CD8-positive, alpha-beta memory T cell (primary cell): ENCODE measurements around the gene SOX18. TPM values are rescaled to one million over a fixed set of nuclear protein-coding genes. Genes with fewer than 3 reads are reported as not detected.
A peak's percentile ranks its signal among the peaks of the same experiment; 100 is the strongest.

Experiments
- CTCF ChIA-PET: fragments of 350-600 bp; sonication (Branson Sonifier 250); formaldehyde crosslinking; loops from one replicate; lab custom pipeline; 2021; ENCODE audit warnings: antibody characterized with exemption; lab: Charles Lee
- POLR2A ChIA-PET: fragments of 350-600 bp; sonication (Branson Sonifier 250); formaldehyde crosslinking; loops from one replicate; lab custom pipeline; 2021; ENCODE audit warnings: antibody characterized with exemption; lab: Charles Lee
- DNase-seq, 5 donors: peaks; one replicate each; pipeline versions ENCODE4 v3.0.0 to v3.0.0-alpha.2; 2020 to 2022; ENCODE audit warnings: mixed read lengths in 1 of 5
- H3K27ac ChIP-seq: one replicate; pipeline ENCODE4 v1.7.0; 2013; ENCODE audit warnings: low read depth, mild to moderate bottlenecking, low read length, moderate library complexity
- H3K27me3 ChIP-seq: 2 replicates; pipeline ENCODE4 v1.7.0; 2013; ENCODE audit warnings: low read length, mild to moderate bottlenecking; ENCODE audit not compliant: insufficient read depth, poor library complexity, severe bottlenecking
- H3K36me3 ChIP-seq: 2 replicates; pipeline ENCODE4 v1.7.0; 2013; ENCODE audit warnings: mild to moderate bottlenecking, low read length, moderate library complexity; ENCODE audit not compliant: insufficient read depth
- H3K4me1 ChIP-seq: 2 replicates; pipeline ENCODE4 v1.7.0; 2013; ENCODE audit warnings: mild to moderate bottlenecking, low read length, moderate library complexity; ENCODE audit not compliant: insufficient read depth
- H3K4me3 ChIP-seq: 2 replicates; pipeline ENCODE4 v1.7.0; 2013; ENCODE audit warnings: mild to moderate bottlenecking, low read length
- H3K9me3 ChIP-seq: 2 replicates; pipeline ENCODE4 v1.7.0; 2013; ENCODE audit warnings: mild to moderate bottlenecking, low read length
- H3K27ac Mint-ChIP-seq, 8 donors: one replicate each; pipeline ENCODE4 v1.8.0; 2020 to 2021; ENCODE audit warnings: mixed read lengths in 8 of 8, mild to moderate bottlenecking in 6 of 8, inconsistent platforms in 3 of 8, moderate library complexity in 3 of 8
- H3K27me3 Mint-ChIP-seq, 2 donors: one replicate each; pipeline ENCODE4 v1.8.0; 2020 to 2021; ENCODE audit warnings: mixed read lengths in 2 of 2, mild to moderate bottlenecking in 1 of 2, moderate library complexity in 1 of 2
- H3K36me3 Mint-ChIP-seq, 3 donors: one replicate each; pipeline ENCODE4 v1.8.0; 2020 to 2021; ENCODE audit warnings: mixed read lengths in 3 of 3, inconsistent platforms in 1 of 3, mild to moderate bottlenecking in 1 of 3
- H3K4me1 Mint-ChIP-seq, 3 donors: one replicate each; pipeline ENCODE4 v1.8.0; 2020 to 2021; ENCODE audit warnings: mixed read lengths in 3 of 3, inconsistent platforms in 1 of 3, mild to moderate bottlenecking in 1 of 3
- H3K4me3 Mint-ChIP-seq, 7 donors: one replicate each; pipeline ENCODE4 v1.8.0; 2020 to 2021; ENCODE audit warnings: mixed read lengths in 7 of 7, mild to moderate bottlenecking in 6 of 7, moderate library complexity in 4 of 7, inconsistent platforms in 2 of 7
- H3K9me3 Mint-ChIP-seq, 5 donors: one replicate each; pipeline ENCODE4 v1.8.0; 2020 to 2022; ENCODE audit warnings: mixed read lengths in 5 of 5, mild to moderate bottlenecking in 3 of 5, moderate library complexity in 2 of 5, inconsistent platforms in 1 of 5
- polyA plus RNA-seq: library from polyadenylated mRNA; unstranded; fragments of 300-500 nt; fragmentation: Illumina TruSeq; gene quantifications from one replicate; pipeline ENCODE4 v1.2.3, GENCODE V29; 2021
- total RNA-seq, 2 experiments: library from RNA; stranded (reverse); gene quantifications; one replicate each; pipeline ENCODE4 v1.2.3, GENCODE V29; 2021

The SOX18 gene
- total and polyA plus RNA-seq, 3 experiments from 2014 or later: not detected

GRCh38 chr20:64062276-64062595 is 12.8 kb upstream of the SOX18 start:
- peak overlapping the region in 5 of 7 donors; percentile 15 to 88 (median 53) for H3K4me3 Mint-ChIP-seq

DNA sequence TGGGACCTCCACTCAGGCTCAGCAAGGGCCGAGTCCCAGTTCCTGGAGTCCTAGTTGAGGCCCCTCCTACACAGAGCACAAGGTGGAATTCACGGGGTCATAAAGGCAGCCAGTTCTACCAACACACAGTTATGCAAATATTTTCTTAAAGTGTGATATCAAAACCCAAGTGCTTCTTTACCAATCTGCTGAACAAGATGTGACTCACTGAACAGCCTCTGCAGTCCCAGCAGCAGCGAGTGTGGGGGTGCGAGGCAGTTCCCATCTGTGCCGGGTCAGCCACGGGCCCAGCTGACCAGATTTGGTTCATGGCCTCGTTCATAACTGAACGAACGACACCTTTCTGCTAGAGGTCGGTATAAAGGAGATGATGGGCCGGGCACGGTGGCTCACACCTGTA is 9.1 kb upstream of the SOX18 start:
- ChIA-PET CTCF (interaction anchor here (1.4 to 3.2 kb wide), 3 partner anchors 19 to 193 kb away, joined by 4 to 28 read pairs (median 13); partner anchors contain the start of genes PRPF6, SAMD10 and TPD52L2), POLR2A (no interaction called here)
- Mint-ChIP-seq H3K27ac (no peak overlapping the region), H3K4me1 (peaks cover 2 to 20% (median 13%) of the 10 kb centered on the region in 3 donors), H3K4me3 (no peak overlapping the region), H3K9me3 (no peaks in the 10 kb centered on the region), H3K36me3 (no peaks in the 10 kb centered on the region), H3K27me3 (peaks cover 1 to 7% of the 10 kb centered on the region in 2 donors)
- Histone ChIP-seq H3K27me3 (no peaks in the 10 kb centered on the region), H3K4me3 (no peak overlapping the region), H3K9me3 (no peaks in the 10 kb centered on the region), H3K36me3 (no peaks in the 10 kb centered on the region), H3K27ac (no peak overlapping the region), H3K4me1 (peaks cover 16% of the 10 kb centered on the region)
- no peak for DNase-seq

More at GRCh38 chr20:64062276-64062595, 12.8 kb upstream of the SOX18 start:
- CTCF ChIA-PET: interaction anchor here (0.8 to 3.9 kb wide), 6 partner anchors 10 to 88 kb away, joined by 3 to 33 read pairs (median 3); partner anchors contain the start of genes C20orf204 and PRPF6
- H3K9me3 Mint-ChIP-seq: no peaks in the 10 kb centered on the region
- peaks cover 46% of the 10 kb centered on the region for H3K4me1 ChIP-seq
- POLR2A ChIA-PET: interaction anchor here (0.8 to 1.4 kb wide), 6 partner anchors 13 to 541 kb away, joined by 3 to 6 read pairs (median 4); partner anchors contain the start of genes OPRL1, PRPF6, PTK6 and RGS19
- no peak for DNase-seq
- H3K4me1 Mint-ChIP-seq: peaks cover 26 to 54% (median 33%) of the 10 kb centered on the region in 3 donors
- peaks cover 0 to 1% of the 10 kb centered on the region in 2 donors for H3K27me3 Mint-ChIP-seq
- H3K36me3 ChIP-seq: no peaks in the 10 kb centered on the region
- H3K36me3 Mint-ChIP-seq: peaks cover 0 to 2% (median 0%) of the 10 kb centered on the region in 3 donors
- H3K4me3 ChIP-seq: peak overlapping the region; percentile 50
- no peaks in the 10 kb centered on the region for H3K27me3 ChIP-seq
- H3K9me3 ChIP-seq: no peaks in the 10 kb centered on the region
- H3K27ac Mint-ChIP-seq: no peak overlapping the region
- peak overlapping the region; percentile 51 for H3K27ac ChIP-seq

DNA sequence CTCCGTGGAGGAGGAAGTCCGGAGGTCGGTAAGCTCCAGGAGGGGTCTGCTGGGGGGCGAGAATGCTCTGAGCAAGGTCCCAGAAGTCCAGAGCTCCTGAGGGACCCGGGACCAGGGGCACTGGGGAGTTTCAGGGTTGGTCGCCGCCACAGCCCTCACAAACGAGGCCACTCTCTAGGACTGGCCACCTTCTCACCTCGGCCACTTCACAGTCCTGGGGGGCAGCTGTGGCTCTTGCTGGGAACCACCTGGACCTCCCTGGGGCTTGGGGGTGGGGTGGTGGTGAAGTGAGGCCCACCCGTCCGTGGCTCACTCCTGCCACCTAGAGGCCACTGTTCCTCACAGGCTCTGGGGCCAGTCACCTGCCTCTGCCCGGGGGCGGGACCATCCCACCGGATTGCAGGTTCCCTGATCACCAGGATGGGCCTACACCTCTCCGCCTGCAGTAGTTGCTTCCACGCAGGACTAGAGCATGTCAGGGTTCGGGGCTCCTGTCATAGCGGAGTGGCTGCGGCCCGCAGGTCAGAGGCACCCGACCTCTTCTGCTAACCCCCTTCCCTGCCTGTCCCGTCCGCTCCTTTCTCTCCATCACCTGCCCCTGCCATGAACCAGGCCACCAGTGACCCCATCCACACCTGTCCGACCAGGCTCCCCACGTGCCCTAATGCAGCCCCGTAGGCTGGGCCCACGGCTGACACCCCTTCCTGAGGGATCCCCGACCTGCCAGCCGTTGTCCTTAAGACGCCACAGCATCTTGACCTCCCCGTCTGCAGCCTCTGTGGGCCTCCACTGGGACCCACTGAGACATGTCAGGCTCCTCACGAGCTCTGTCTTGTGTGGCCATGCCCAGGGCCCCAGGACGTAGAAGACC is 8.4 kb upstream of the SOX18 start:
- H3K9me3 ChIP-seq: no peaks in the 10 kb centered on the region
- H3K36me3 ChIP-seq: no peaks in the 10 kb centered on the region
- H3K27ac ChIP-seq: no peak overlapping the region
- peak; percentile 66 to 84 (median 70) for DNase-seq
- CTCF ChIA-PET: interaction anchor here (0.6 to 3.2 kb wide), 14 partner anchors 13 to 476 kb away, joined by 3 to 28 read pairs (median 4); partner anchors contain the start of genes C20orf204, LKAAEAR1, PRPF6 and SAMD10
- peaks cover 15% of the 10 kb centered on the region for H3K4me1 ChIP-seq
- Mint-ChIP-seq H3K36me3 (no peaks in the 10 kb centered on the region), H3K4me1 (peaks cover 2 to 18% (median 13%) of the 10 kb centered on the region in 3 donors), H3K9me3 (no peaks in the 10 kb centered on the region), H3K27ac (no peak overlapping the region), H3K27me3 (peaks cover 5 to 14% of the 10 kb centered on the region in 2 donors), H3K4me3 (peak overlapping the region in 5 of 7 donors; percentile 3 to 53 (median 44))
- H3K27me3 ChIP-seq: no peaks in the 10 kb centered on the region
- H3K4me3 ChIP-seq: no peak overlapping the region
- POLR2A ChIA-PET: interaction anchor here (0.9 kb wide), 1 partner anchor 19 kb away, joined by 4 read pairs; no protein-coding TSS in a partner anchor

DNA sequence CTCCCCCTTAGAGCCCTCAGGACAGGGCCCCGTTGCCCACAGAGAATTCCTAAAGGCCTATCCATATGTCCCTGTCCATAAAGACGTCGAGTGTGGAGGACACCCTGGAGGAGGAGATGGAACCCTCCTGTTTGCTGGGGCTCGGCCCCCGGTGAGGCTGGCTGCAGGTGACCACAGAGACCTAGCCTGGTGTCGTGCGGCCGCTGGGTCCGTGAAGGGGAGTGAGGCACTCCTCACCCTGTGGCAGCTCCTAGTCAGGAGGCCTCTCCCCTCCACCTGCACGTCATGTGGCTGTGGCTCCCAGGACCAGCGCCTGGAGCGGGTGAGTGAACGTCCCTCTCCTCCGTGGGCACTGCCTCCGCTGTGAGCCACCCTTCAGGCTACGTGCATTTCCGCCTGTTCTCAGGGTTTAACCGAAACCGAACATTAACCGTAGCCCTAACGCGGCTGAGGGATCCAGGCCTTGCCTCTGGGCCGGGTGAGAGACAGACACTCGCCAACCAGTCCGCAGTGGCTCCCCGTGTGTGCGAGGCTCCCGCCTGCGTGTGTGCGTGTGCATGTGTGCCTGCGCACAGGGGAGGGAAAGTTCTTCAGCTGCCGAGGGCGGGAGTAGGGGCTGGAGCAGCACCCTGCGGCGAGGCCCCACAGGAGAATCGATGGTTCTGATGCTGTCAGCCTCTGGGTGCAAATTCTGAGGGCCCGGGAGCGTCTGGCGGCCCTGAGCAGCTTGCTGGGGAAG is 7.6 kb upstream of the SOX18 start:
- no peak overlapping the region for H3K27ac ChIP-seq

GRCh38 chr20:64056639-64056888 is 7.1 kb upstream of the SOX18 start:
- H3K9me3 Mint-ChIP-seq: no peaks in the 10 kb centered on the region
- POLR2A ChIA-PET: no interaction called here
- Histone ChIP-seq H3K36me3 (no peaks in the 10 kb centered on the region), H3K27ac (no peak overlapping the region), H3K27me3 (peaks cover 7% of the 10 kb centered on the region), H3K9me3 (no peaks in the 10 kb centered on the region), H3K4me3 (no peak overlapping the region), H3K4me1 (peaks cover 8% of the 10 kb centered on the region)
- H3K4me3 Mint-ChIP-seq: no peak overlapping the region
- H3K36me3 Mint-ChIP-seq: no peaks in the 10 kb centered on the region
- H3K27ac Mint-ChIP-seq: no peak overlapping the region
- peaks cover 2 to 13% (median 12%) of the 10 kb centered on the region in 3 donors for H3K4me1 Mint-ChIP-seq
- no peak for DNase-seq
- CTCF ChIA-PET: interaction anchor here (1.5 kb wide), 1 partner anchor 21 kb away, joined by 9 read pairs; no protein-coding TSS in a partner anchor
- peaks cover 9 to 24% of the 10 kb centered on the region in 2 donors for H3K27me3 Mint-ChIP-seq

More for the DNA sequence above, 7.6 kb upstream of the SOX18 start:
- no peaks in the 10 kb centered on the region for H3K36me3 Mint-ChIP-seq
- H3K4me1 ChIP-seq: peaks cover 8% of the 10 kb centered on the region
- POLR2A ChIA-PET: interaction anchor here (0.9 kb wide), 1 partner anchor 18 kb away, joined by 4 read pairs; no protein-coding TSS in a partner anchor
- peaks cover 9 to 19% of the 10 kb centered on the region in 2 donors for H3K27me3 Mint-ChIP-seq
- no peak for DNase-seq
- CTCF ChIA-PET: interaction anchor here (0.6 to 3.2 kb wide), 13 partner anchors 13 to 476 kb away, joined by 3 to 28 read pairs (median 4); partner anchors contain the start of genes C20orf204, LKAAEAR1, PRPF6 and SAMD10
- no peaks in the 10 kb centered on the region for H3K9me3 ChIP-seq
- H3K27ac Mint-ChIP-seq: no peak overlapping the region
- H3K4me1 Mint-ChIP-seq: peaks cover 2 to 15% (median 13%) of the 10 kb centered on the region in 3 donors
- peak overlapping the region in 4 of 7 donors; percentile 36 to 53 (median 42) for H3K4me3 Mint-ChIP-seq
- no peak overlapping the region for H3K4me3 ChIP-seq
- peaks cover 2% of the 10 kb centered on the region for H3K27me3 ChIP-seq
- no peaks in the 10 kb centered on the region for H3K36me3 ChIP-seq
- no peaks in the 10 kb centered on the region for H3K9me3 Mint-ChIP-seq

DNA sequence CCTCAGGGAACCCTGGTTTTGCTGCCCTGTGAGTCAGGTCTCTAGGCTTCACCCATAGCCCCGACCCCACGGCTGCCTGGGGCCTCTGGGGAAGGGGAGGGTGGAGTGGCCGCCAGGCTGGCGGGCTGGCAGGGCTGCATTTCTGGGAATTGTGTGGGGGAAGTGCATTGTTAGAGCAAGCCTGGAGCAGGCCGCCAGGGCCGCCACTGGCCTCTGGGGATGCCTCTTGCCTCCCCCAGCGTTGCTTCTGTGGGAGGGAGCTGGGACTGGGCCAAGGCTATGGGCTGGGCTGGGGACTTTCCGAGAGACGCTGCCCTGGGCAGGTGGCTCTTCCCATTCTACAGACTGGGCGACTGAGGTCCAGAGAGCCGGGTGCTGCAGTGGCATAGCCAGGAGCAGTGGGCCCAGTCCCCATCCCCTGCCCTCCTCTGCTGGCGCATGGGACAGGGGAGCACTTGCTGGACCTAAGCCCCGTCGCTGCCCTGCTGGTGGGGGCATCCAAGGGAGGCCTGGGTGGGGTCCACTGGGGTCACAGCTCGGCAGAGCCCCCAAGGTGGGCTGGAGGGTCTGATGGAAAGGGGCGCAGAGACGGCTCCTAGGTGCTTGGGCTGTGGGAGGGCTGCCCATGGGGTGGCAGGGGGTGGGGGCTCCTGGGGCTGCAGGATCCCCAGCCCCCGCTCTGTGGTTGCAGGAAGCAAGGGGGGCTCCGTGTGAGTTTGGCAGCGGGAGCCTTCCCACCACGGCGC is 6.6 kb upstream of the SOX18 start:
- Mint-ChIP-seq H3K27me3 (peaks cover 10 to 25% of the 10 kb centered on the region in 2 donors), H3K4me3 (no peak overlapping the region)
- POLR2A ChIA-PET: no interaction called here

DNA sequence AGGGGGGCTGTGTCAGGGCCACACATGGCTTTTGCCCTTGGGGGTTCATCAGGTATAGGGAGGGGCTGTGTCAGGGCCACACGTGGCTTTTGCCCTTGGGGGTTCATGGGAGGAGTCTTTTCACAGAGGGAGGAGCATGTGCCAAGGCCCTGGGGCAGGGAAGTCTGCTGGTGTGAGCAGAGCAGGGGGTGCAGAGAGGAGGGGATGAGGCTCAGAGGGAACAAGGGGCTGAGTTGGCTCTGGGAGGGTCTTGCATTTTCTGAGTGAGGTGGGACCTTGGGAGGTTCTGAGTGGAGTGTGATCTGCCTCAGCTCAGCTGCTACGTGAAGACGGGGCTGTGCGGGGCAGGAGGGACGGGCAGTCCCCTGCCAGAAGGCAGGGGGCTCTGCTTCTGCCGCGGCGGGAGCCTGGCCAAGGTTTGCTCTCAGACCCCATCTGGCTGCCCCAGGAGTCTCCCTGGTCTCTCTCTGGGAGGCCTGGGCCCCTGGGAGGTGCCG is 6.0 kb upstream of the SOX18 start:
- peaks cover 16% of the 10 kb centered on the region for H3K27me3 ChIP-seq
- Mint-ChIP-seq H3K36me3 (no peaks in the 10 kb centered on the region), H3K27me3 (peaks cover 16 to 31% of the 10 kb centered on the region in 2 donors), H3K9me3 (no peaks in the 10 kb centered on the region), H3K27ac (no peak overlapping the region), H3K4me1 (peaks cover 2 to 13% (median 12%) of the 10 kb centered on the region in 3 donors), H3K4me3 (no peak overlapping the region)
- CTCF ChIA-PET: interaction anchor here (0.9 kb wide), 1 partner anchor 17 kb away, joined by 3 read pairs; no protein-coding TSS in a partner anchor
- no peak overlapping the region for H3K27ac ChIP-seq
- no peak overlapping the region for H3K4me3 ChIP-seq
- DNase-seq: no peak
- H3K36me3 ChIP-seq: no peaks in the 10 kb centered on the region
- peaks cover 8% of the 10 kb centered on the region for H3K4me1 ChIP-seq
- H3K9me3 ChIP-seq: no peaks in the 10 kb centered on the region
- POLR2A ChIA-PET: no interaction called here

More for the DNA sequence above, 6.6 kb upstream of the SOX18 start:
- H3K27me3 ChIP-seq: peaks cover 12% of the 10 kb centered on the region
- H3K27ac Mint-ChIP-seq: no peak overlapping the region
- H3K9me3 ChIP-seq: no peaks in the 10 kb centered on the region
- H3K36me3 ChIP-seq: no peaks in the 10 kb centered on the region
- H3K4me1 ChIP-seq: peaks cover 8% of the 10 kb centered on the region
- no peak for DNase-seq
- H3K9me3 Mint-ChIP-seq: no peaks in the 10 kb centered on the region
- CTCF ChIA-PET: interaction anchor here (1.5 kb wide), 1 partner anchor 21 kb away, joined by 9 read pairs; no protein-coding TSS in a partner anchor
- H3K4me1 Mint-ChIP-seq: peaks cover 2 to 13% (median 12%) of the 10 kb centered on the region in 3 donors
- H3K36me3 Mint-ChIP-seq: no peaks in the 10 kb centered on the region
- no peak overlapping the region for H3K27ac ChIP-seq
- H3K4me3 ChIP-seq: no peak overlapping the region
